ENCODE results near the gene VSTM5.

Gene VSTM5

DNA sequence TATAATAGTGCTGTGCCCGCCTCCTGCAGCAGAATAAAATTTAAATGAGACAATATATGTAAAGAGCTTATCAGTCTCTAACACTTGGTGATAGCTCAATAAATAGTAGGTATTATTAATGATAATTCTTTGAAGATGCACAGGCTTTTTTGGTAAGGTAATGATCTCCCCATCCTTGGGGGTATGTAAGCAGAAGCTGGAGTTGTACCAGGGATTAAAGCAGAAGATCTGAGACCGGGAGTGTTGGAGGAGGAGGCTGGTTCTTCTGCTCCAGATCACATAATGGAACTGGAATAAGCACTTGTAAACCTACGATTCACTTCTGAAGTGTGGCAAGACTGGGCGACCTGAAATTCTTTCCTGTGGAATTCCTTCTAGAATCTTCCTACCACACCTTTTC lies 8.4 kb downstream of the VSTM5 start:
- DNase-seq (ENCODE audit: low spot score), result no peak

DNA sequence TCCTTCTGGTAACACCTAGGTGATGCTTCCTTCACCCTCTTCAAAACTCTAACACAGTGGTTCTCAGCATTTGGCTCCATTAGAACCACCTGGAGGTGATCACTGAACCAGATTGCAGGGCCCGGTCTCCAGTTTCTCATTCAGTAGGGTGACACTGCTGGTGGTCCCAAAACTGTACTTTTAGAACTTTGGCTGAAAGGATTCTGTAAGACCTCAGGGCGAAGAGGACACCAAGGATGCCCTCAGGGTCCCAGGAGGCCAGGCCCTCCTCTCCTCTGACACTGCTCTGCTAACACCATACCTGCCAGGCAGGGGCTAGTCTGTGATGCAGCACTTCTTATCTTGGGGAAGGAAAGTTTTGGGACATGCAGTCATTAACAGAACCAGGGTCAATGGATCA lies 9.0 kb downstream of the VSTM5 start:
- no peak for DNase-seq (ENCODE audit: low spot score)

DNA sequence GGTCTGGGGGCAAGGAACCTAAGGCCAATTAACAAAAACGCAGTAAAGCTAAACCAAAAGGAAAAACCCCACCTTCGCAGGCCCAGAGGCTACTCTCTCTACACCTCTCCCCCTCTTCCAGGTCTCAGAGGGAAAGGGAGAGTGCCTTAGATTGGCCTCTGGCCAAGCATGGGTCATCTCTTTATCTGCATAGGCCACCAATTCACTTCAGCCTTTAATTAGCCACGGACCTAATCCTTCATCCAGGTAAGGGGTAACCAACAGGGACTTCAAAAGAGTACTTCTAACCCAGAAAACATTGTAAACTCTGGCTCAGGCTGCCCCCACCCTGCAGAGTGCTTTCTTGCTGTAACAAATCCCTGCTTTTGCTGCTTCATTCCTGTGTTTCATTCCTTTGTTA lies 9.4 kb downstream of the VSTM5 start:
- DNase-seq (ENCODE audit: low spot score), result no peak

DNA sequence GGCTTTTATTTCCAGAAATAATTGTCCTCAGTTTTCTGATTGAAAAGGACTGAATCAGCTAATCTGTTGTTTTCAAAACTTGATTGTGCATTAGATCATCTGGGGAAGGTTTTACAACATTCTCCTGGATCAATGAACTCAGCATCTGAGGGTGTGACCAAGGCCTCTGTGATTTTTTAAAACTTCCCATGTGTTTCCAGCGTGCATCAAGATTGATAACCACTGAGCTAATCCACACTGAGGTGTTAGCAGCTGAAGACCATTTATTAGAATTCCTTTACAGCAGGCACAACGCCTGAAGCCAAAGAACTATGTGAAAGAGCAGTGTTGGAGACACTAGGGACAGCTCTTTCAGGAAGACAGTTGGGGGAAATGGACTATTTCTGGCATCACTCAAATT lies 10.2 kb downstream of the VSTM5 start:
- DNase-seq (ENCODE audit: low spot score), result no peak

DNA sequence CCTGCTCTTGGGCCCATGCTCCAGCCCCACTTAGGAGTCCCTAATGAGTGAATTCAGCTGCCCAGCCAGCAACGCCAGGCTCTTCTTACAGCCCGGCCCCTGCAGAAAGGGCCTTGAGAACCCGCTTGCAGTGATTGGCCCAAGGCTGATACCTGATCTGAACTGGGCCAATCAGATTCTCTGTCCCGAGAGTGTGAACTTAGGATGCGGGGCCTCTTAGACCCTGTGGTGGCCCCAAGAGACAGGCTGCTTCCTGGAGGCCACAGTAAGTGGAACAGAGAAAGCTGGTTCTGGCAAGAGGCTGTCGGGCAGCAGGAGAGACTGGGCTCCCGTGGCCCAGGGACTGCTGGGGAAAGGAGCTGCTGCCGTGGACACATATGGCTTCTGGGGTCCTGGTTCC lies 11.5 kb downstream of the VSTM5 start:
- no peak for DNase-seq (ENCODE audit: low spot score)

DNA sequence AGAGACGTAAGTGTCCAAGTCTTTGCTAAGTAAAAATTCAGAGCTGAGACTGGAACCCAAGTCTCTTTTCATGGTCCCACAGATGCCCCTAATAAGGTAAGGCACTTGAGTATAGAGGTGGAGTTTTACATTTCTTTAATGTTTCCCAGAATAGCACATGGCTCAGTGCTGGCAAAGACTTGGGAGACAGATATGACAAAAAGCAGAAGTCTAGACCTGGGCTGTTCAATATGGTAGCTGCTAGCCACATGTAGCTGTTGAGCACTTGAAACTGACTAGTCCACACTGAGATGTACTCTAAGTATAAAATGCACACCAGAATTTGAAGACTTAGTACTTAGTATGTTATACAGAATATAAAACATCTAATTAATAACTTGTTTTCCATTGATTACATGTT lies 17.6 kb downstream of the VSTM5 start:
- DNase-seq (ENCODE audit: low spot score), result no peak

DNA sequence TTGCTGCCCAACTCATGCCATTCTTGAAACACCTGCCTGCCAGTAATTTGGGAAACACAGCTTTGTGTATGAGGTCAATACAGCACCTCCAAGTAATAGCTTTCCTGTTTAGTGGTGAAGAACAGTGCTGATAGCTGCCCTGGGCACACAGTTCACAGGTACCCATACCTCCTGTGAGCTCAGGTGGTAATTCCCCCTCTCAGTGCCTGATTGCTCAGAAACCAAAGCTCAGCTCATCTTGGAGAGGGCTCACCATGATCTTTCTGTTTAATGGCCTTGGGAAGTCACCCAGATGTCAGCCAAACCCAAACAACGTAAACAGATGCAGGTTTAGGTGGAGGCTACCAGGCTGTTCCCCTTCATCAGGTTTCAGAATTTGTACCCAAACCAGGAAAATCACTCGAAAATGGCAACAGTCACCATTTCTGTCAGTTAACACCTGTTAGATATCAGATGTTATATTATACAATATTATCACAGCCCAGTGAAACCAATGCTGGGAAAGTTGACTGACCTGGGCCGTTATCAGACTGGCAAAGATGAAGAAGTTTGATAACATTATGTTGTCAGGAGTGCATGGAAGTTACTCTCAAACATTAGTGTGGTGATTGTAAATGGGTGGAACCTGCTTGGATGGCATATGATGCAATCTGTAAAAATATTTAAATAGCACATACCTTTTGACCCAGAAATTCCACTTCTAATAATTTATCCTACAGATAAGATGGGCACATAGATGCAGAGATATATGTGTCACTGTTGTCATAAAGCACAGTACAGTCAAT lies 18.9 kb downstream of the VSTM5 start:
- DNase-seq (ENCODE audit: low spot score), result no peak

DNA sequence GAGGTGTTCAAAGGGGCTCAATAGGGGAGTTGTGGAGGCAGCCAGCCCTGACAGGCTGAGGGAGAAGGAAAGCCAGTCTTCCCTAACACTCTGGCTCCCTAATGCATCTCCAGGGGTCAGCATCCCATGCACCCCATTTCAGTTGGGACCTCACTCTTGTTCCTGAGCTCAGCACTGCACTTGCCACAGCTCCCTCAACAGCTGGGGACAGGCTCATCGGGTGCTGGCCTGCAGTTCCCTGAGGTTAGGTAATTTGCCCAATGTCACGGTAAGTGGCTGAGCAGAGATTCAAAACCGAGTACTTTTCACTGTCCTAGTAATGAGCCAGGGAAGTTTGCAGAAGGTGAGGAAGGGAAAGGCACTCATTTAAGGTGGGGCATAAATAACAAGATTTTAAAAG lies 20.8 kb downstream of the VSTM5 start:
- no peak for DNase-seq (ENCODE audit: low spot score)

DNA sequence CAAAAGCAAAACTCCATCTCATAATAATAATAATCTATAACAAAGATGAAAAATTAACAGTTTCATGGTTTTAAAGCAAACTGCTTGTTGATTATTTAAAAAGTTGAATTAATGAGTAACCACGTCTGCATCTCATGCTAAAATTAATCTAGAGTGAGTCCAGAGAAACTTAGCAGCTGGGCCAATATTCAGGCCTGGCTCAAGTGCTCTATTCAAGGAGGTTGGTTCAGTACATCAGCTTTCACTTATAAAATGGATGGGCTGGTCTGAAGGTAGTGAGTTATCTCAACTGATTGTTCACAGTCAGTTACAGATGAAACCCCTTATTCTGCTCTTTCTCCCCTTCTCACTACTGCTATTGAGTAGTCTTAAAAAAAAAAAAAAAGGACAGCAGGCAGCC lies 23.1 kb downstream of the VSTM5 start:
- DNase-seq (ENCODE audit: low spot score), result no peak

DNA sequence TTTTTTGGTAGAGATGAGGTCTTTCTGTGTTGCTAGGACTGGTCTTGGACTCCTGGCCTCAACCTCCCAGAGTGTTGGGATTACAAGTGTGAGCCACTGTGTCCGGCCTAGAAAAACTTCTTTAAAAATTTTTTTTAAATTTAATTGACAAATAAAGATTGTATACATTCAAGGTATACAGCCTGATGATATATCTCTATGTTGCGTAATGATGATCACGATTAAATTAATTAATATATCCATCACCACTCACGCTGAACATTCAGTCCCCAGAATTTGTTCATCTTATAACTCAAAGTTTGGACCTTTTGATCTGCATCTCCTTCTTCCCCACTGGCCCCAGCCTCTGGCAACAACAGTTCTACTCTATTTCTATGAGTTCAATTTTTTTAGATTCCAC lies 27.2 kb downstream of the VSTM5 start:
- no peak for DNase-seq (ENCODE audit: low spot score)

DNA sequence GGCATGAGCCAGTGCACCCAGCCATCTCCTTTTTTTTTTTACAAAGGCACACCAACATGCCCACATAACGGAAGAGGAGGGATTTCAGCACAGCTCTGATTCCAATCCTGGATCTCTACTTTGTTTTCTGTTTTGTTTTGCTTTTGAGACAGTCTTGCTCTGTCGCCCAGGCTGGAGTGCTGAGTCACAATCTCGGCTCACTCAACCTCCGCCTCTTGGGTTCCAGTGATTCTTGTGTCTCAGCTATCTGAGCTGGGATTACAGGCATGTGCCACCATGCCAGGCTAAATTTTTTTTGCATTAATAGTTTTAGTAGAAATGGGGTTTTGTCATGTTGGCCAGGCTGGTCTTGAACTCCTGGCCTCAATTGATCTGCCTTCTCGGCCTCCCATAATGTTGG lies 28.1 kb downstream of the VSTM5 start:
- DNase-seq (ENCODE audit: low spot score), result no peak

DNA sequence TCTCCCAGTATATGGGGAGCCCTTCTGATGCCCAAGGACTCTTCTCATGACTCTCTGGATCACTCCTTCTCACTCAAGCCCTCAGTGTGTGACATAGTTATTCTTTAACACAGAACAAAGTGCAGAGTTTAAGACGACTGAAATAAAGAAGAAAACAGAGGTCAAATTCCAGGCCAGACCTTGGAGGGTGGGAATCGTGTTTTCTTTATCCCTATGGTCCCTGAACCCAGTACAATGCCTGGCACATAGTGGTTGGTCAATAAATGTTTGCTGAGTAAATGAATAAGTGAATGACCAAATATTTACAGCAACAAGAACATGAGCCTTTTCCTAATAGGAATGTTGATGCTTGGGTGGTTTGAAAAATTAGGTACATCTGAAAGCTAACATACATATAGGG lies 28.8 kb downstream of the VSTM5 start:
- no peak for DNase-seq (ENCODE audit: low spot score)

DNA sequence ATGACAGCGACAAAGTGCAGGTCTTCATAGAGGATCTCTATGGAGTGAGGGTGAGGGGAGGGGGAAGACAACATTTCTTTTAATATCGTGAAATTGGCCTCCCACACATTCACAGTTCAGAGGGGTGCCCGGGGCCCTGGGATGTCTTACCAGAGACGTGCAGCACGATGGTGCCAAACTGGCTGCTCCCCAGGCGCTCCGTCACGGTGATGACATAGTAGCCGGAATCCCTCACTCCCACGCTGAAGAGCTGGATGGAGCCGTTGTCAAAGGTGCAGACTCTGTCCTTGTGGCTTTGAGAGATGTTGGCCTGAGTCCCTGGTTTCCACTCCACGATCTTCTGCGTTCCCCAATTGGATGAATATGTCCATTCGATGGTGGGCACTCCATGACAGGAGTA lies 29.6 kb downstream of the VSTM5 start:
- no peak for DNase-seq (ENCODE audit: low spot score)

DNA sequence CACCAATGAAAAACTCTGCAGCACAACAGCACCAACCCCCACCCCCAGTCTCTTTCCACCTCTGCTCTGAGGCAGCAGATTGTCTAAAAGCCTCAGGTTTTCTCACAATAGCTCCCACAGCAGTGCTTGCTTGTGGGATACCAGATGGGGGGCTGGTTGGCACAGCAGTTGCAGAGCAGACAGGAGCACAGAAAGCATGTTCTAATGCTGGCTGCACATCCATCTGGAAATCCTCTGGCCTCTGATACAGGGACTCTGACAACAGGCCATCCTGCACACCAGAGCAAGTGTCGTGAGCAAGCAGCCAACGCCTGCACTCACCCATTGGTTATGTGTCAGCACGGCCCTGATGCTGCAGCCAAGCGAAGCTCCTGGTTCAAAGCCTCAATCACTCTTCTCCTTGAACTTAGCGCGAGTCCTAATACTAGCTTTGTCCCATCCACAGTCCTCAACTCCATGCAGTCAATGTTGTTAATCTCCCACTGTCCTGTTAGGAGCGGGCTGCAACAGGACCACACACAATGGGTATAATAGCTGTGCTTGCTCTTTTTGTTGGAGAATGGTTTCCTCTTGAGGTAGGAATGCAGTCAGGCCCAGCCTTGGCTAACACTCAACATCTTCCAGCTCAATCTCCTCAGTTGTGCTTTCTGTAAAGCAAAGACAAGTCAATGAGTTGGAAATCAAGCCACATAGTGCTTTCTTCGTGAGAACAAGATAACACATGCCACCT lies 30.3 kb downstream of the VSTM5 start:
- no peak for DNase-seq (ENCODE audit: low spot score)

DNA sequence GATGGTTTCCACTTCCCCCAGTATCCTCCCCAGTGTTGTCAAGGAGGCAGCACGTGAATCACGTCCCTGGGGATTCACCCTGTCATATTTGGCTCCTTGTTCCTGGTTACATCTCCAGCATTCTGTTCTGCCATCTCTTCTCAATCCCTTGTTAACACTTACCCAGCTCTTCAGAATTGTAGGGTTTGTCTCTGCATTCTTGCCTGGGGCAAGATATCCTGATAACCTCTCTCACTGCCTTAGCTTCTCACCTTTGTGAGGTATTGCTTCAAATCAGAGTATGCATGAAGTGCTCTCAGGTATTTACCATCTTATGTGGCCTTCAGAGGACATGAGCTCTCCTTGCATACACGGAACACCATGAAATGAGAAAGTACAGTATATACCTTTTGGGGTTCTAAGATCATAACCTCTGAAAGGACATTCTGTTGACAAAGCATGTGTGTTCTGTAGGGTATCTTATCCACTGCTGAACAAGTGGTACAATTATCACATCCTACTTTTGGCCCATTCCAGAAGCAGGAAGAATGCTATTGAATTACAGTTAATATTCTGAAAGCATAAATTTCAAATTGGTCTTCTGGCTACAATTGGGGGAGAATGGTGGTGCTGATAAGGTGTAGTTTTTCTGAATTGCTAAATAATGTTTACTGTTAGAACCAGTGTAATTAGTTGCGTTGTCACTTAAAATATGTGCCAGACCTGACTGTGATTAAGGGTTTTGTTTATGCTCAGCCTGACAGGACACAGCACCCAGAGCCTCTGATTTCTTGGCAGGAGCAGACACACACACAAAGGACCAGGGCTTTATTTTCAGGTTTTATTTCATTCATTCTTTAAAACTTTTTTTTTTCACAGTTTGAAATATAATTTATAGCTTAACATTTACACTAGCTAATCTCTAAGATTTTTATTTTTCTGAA lies 32.7 kb downstream of the VSTM5 start:
- no peak for DNase-seq (ENCODE audit: low spot score)

DNA sequence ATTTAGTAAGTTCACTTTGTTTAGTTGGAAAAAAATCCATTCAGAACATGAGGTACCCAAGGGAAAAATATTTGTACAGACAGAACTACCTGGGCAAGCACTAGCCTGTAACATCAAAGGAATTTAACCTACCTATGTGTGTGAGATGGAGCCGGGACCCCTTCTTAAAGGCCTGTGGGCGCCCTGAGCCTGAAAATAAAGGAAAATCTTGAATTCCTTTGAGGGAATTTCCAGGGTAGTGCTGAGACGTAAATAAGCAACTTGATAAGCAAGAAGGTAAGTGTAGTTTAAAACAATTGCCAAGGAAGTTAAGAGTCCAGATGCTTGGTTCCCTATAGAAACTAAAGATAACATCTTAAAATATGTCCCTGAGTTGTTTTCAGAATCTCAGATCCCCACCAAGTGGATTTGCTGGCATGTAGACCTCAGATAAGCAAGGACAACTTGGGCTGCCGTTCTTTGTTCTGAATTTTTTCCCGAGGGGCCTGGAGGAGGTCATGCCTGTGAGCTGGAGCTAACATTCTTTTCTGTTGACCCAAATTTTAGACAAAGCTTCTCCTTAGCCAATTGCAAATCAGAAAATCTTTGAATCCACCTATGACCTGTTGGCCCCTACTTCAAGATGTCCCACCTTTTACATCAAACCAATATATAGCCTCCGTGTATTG lies 35.3 kb downstream of the VSTM5 start:
- no peak for DNase-seq (ENCODE audit: low spot score)

DNA sequence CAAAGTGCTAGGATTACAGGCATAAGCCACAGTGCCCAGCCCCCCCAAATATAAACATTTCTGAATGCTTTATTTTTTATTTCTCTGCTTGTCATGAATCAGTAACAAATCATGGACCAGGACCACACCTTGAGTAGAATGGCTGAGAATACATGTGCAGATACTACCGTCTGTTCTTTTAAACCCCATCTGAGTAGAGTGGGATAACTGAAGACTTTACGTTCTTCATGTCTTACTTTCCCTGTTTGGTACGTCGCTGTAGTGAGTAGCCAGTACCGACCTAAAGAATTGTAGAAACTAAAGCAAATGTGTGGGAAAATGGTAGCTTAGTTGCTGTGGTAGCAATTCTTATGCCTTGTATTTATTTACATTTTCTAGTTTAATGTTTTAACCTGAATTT lies 36.4 kb downstream of the VSTM5 start:
- DNase-seq (ENCODE audit: low spot score), result no peak

DNA sequence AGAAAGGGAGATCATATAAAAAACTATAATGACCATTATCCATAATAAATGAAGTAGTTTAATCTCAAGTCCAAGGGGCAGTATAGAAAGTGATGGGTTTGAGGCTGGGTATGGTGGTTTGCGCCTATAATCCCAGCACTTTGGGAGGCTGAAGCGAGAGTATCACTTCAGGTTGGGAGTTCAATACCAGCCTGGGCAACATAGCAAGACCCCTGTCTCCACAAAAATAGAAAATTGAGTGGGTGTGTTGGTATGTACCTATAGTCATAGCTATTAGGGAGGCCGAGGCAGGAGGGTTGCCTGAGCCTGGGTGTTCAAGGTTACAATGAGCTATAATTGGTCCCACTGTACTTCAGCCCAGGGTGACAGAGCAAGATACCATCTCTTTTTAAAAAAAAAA lies 42.4 kb downstream of the VSTM5 start:
- DNase-seq (ENCODE audit: low spot score), result no peak

DNA sequence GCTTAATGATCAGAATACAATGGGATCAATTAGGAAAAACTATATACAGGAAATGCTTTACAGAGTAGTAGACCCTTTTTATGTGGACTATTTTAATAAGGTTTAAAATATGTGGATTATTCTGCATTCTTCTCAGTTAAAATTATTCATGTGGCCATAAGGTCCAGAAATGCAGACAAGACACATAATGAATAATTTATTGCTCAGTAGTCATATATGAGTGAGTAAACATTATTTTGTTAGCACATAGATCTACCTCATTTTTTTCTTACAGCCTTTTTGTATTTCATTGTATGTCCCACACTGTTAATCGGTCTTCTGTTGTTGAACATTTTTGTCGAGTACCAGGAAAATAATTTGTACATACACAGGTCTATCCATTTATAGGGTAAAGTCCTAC lies 45.5 kb downstream of the VSTM5 start:
- DNase-seq (ENCODE audit: low spot score), result no peak

DNA sequence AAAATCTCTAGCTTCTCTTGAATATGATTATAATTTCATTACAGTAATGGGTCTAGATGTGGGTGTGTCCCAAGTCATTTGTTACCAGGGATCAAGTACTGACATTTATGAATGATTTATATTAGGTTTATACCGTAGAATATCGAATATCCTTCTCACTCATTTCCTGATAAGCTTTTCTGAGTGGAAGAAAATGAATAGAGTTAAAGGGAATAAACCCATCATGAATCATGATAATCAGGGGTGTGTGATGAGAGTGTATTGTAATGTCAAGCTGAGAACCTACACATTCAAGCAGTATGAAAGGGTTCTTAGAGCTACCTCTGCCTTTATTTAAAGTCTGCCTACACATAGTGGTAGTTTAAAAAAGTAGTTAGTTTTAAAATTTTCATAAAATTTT lies 49.1 kb downstream of the VSTM5 start:
- DNase-seq (ENCODE audit: low spot score), result no peak

DNA sequence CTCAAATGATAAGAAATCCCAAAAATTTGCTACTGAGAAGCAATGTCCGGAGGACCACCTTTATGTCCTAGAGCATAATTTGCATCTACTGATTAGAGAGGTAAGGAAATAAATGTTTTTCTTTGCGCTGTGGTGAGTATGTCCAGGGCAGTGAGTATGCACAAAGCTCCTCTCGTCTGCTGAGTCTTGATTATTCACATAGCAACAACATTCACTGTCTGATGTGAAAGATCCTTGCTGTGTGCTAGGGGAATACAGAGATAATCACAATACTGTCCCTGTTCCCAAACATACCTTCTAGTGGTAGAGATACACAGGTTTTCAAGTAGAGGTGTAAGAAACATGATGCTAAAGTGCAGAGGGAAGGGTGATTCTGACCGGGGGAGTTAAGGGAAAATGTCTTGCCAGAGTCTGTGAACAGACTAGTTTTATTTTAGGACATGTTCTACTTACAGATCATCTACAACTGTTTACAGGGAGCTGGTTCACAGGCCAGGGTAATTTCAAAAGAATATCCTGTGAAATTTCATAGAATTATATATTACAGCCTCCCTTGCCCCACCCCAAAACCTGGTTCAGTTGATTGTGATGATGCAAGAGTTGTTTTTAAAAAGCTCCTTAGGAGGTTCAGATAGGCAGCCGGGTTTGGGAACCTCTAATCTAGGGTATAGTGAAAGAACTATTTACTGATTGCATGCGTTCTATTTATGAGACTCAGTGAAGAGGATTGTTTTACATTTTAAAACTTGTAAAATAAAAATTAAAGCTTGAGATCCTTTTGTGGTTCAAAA lies 53.8 kb downstream of the VSTM5 start:
- peak; percentile 73 for DNase-seq (ENCODE audit: low spot score)
